NCI-H748 treated with DMSO at 0.1 percent for 48 hours (cell line): ENCODE data around the gene TENM4.
A peak's percentile ranks its signal among the peaks of the same experiment; 100 is the strongest.

Experiments
- DNase-seq: peaks from one replicate; lab custom pipeline; 2025; lab: John Stamatoyannopoulos, UW

The TENM4 gene

GRCh38 chr11:79440571-79441460 is at the start of gene TENM4:
Gene TENM4 (minus strand): TSS chr11:79441030. CDS start chr11:79069944, 371,086 bp downstream.
- peak; percentile 34 for DNase-seq

GRCh38 chr11:79488286-79488685 is 47.5 kb upstream of the TENM4 start:
- DNase-seq: no peak

- DNase-seq: no peak
Observed at GRCh38 chr11:79487412-79487811, 46.6 kb upstream of the TENM4 start.

GRCh38 chr11:79486242-79486984 is 45.6 kb upstream of the TENM4 start:
- no peak for DNase-seq

GRCh38 chr11:79485694-79486093 is 44.9 kb upstream of the TENM4 start:
- DNase-seq: no peak

- DNase-seq: no peak
Observed at GRCh38 chr11:79484872-79485271, 44.0 kb upstream of the TENM4 start.

- DNase-seq: no peak
Observed at GRCh38 chr11:79482800-79483199, 42.0 kb upstream of the TENM4 start.

GRCh38 chr11:79481795-79482194 is 41.0 kb upstream of the TENM4 start:
- no peak for DNase-seq

- no peak for DNase-seq
Observed at GRCh38 chr11:79480864-79481263, 40.0 kb upstream of the TENM4 start.

- no peak for DNase-seq
Observed at GRCh38 chr11:79472819-79473529, 32.1 kb upstream of the TENM4 start.

- DNase-seq: no peak
Observed at GRCh38 chr11:79471071-79471844, 30.4 kb upstream of the TENM4 start.

- DNase-seq: no peak
Observed at GRCh38 chr11:79470161-79470560, 29.3 kb upstream of the TENM4 start.

GRCh38 chr11:79467761-79468160 is 26.9 kb upstream of the TENM4 start:
- DNase-seq: no peak

- DNase-seq: no peak
Observed at GRCh38 chr11:79466411-79466810, 25.6 kb upstream of the TENM4 start.

- no peak for DNase-seq
Observed at GRCh38 chr11:79465160-79465559, 24.3 kb upstream of the TENM4 start.

GRCh38 chr11:79461666-79462645 is 21.1 kb upstream of the TENM4 start:
- DNase-seq: no peak

- no peak for DNase-seq
Observed at GRCh38 chr11:79461144-79461543, 20.3 kb upstream of the TENM4 start.

- no peak for DNase-seq
Observed at GRCh38 chr11:79458709-79459108, 17.9 kb upstream of the TENM4 start.

GRCh38 chr11:79456501-79456900 is 15.7 kb upstream of the TENM4 start:
- DNase-seq: no peak

GRCh38 chr11:79453617-79454016 is 12.8 kb upstream of the TENM4 start:
- no peak for DNase-seq

- no peak for DNase-seq
Observed at GRCh38 chr11:79449040-79449439, 8.2 kb upstream of the TENM4 start.
